Endothelial cell of umbilical vein (primary cell): ENCODE data around the gene TBX4.

Experiments used
- CTCF ChIP-seq, 2 donors: IDR thresholded peaks; 1 replicate in 1 of 2; 2 replicates in 1 of 2; pipeline ENCODE4 v1.5.1; 2011; ENCODE audit warnings: low read length in 2 of 2, mild to moderate bottlenecking in 2 of 2, moderate library complexity in 2 of 2, control low read depth in 1 of 2, inconsistent platforms in 1 of 2, low read depth in 1 of 2; ENCODE audit not compliant: insufficient read depth in 1 of 2; ENCODE audit errors: extremely low read depth in 1 of 2
- FOS ChIP-seq: IDR thresholded peaks from 2 replicates; pipeline ENCODE4 v1.6.1; 2011; ENCODE audit warnings: mild to moderate bottlenecking, low read length, moderate library complexity, borderline replicate concordance; ENCODE audit not compliant: insufficient read depth
- JUN ChIP-seq: IDR thresholded peaks from 2 replicates; pipeline ENCODE4 v1.6.1; 2011; ENCODE audit warnings: borderline replicate concordance, low read depth; ENCODE audit not compliant: insufficient read length, insufficient read depth

GRCh38 chr17:61413661-61414126, 38.5 kb upstream of the TBX4 start:
- TF ChIP-seq CTCF (IDR thresholded peaks at IDR 0.05; ENCODE audit: extremely low read depth in 1 of 2, insufficient read depth in 1 of 2, low read depth in 1 of 2, low read length in 2 of 2) (no peak), JUN (no peak), FOS (no peak)
